ENCODE results near the gene ANO7.

GRCh38 chr2:241182531-241183133 lies 5.8 kb upstream of the ANO7 start:
- no peak for TF ChIP-seq CTCF (IDR thresholded peaks at IDR 0.05)
- no peak for TF ChIP-seq POLR2A (IDR thresholded peaks at IDR 0.05)
